GM23338 (cell line): Measurements from ENCODE around the gene BRME1. TPM values are rescaled to one million over a fixed set of nuclear protein-coding genes. Genes with fewer than 3 reads are reported as not detected.
"Not testable (repeated sequence)": the region's sequence is repeated elsewhere in the genome, so short reads cannot be mapped to it uniquely, and the experiment has no call there.

ENCODE experiments used
- ATAC-seq: fragments of 200-7000 bp; cut with Tn5 transposase; 3 replicates; pipeline ENCODE4 v1.9.1; 2020
- DNase-seq: peaks from one replicate; pipeline ENCODE4 v3.0.0-alpha.2; 2015; ENCODE audit warnings: low spot score
- H2AFZ ChIP-seq: fragments of 200-600 bp; sonication (generic); 2 replicates; pipeline ENCODE4 v1.8.0; 2016; ENCODE audit warnings: antibody characterized with exemption, mild to moderate bottlenecking, moderate library complexity
- H3F3A ChIP-seq: fragments of 200-600 bp; sonication (generic); replicated peaks from 2 replicates; pipeline ENCODE4 v1.8.0; 2017; ENCODE audit warnings: antibody characterized with exemption, mixed run types, low read depth
- H3K27ac ChIP-seq: fragments of 200-600 bp; sonication (generic); 2 replicates; pipeline ENCODE4 v1.6.1; 2016; ENCODE audit warnings: low read depth
- H3K27me3 ChIP-seq: fragments of 200-600 bp; sonication (generic); 2 replicates; pipeline ENCODE4 v1.8.0; 2016; ENCODE audit warnings: mild to moderate bottlenecking, mixed run types, moderate library complexity; ENCODE audit not compliant: insufficient read depth
- H3K36me3 ChIP-seq: fragments of 200-600 bp; sonication (generic); 2 replicates; pipeline ENCODE4 v1.8.0; 2016; ENCODE audit warnings: mild to moderate bottlenecking; ENCODE audit not compliant: insufficient read depth
- H3K4me1 ChIP-seq: fragments of 200-600 bp; sonication (generic); 2 replicates; pipeline ENCODE4 v1.8.0; 2016; ENCODE audit warnings: mild to moderate bottlenecking, moderate library complexity; ENCODE audit not compliant: insufficient read depth
- H3K4me2 ChIP-seq: fragments of 200-600 bp; sonication (generic); 2 replicates; pipeline ENCODE4 v1.7.1; 2017; ENCODE audit warnings: mixed run types
- H3K4me3 ChIP-seq: fragments of 200-600 bp; sonication (generic); 2 replicates; pipeline ENCODE4 v1.6.1; 2016; ENCODE audit warnings: mixed run types
- H3K79me2 ChIP-seq: fragments of 200-600 bp; sonication (generic); replicated peaks from 2 replicates; pipeline ENCODE4 v1.8.0; 2017; ENCODE audit warnings: mild to moderate bottlenecking; ENCODE audit not compliant: insufficient read depth
- H3K9me2 ChIP-seq: fragments of 200-600 bp; sonication (generic); 2 replicates; pipeline ENCODE4 v1.8.0; 2017; ENCODE audit not compliant: insufficient read depth
- H4K20me1 ChIP-seq: fragments of 200-600 bp; sonication (generic); replicated peaks from 2 replicates; pipeline ENCODE4 v1.8.0; 2017; ENCODE audit warnings: mild to moderate bottlenecking; ENCODE audit not compliant: insufficient read depth
- H3K27ac Mint-ChIP-seq: 2 replicates; pipeline ENCODE4 v1.8.0; 2020; ENCODE audit warnings: inconsistent platforms, mild to moderate bottlenecking, moderate library complexity, mixed read lengths
- H3K27me3 Mint-ChIP-seq: 3 replicates; pipeline ENCODE4 v1.8.0; 2022; ENCODE audit warnings: low read depth, mild to moderate bottlenecking, moderate library complexity, mixed read lengths, inconsistent platforms; ENCODE audit not compliant: insufficient read depth, poor library complexity
- H3K36me3 Mint-ChIP-seq: 3 replicates; pipeline ENCODE4 v1.8.0; 2021; ENCODE audit warnings: low read depth, mild to moderate bottlenecking, inconsistent platforms, moderate library complexity, mixed read lengths
- H3K4me1 Mint-ChIP-seq: 3 replicates; pipeline ENCODE4 v1.8.0; 2020; ENCODE audit warnings: mild to moderate bottlenecking, inconsistent platforms, mixed read lengths
- H3K4me3 Mint-ChIP-seq: 3 replicates; pipeline ENCODE4 v1.8.0; 2021; ENCODE audit warnings: moderate library complexity, mild to moderate bottlenecking, inconsistent platforms, mixed read lengths
- H3K9me3 Mint-ChIP-seq: 3 replicates; pipeline ENCODE4 v1.8.0; 2020; ENCODE audit warnings: moderate library complexity, mild to moderate bottlenecking, inconsistent platforms, mixed read lengths
- ZNF114 ChIP-seq: fragments of 250-450 bp; sonication (Bioruptor Pico); IDR thresholded peaks from 2 replicates; pipeline ENCODE4 v1.5.0; 2020; ENCODE audit warnings: mild to moderate bottlenecking, moderate library complexity
- ZNF462 ChIP-seq: fragments of 250-450 bp; sonication (Bioruptor Pico); IDR thresholded peaks from 2 replicates; pipeline ENCODE4 v1.5.0; 2020; ENCODE audit warnings: mild to moderate bottlenecking, moderate library complexity
- polyA plus RNA-seq: library from polyadenylated mRNA; unstranded; fragments of >200 nt; fragmentation: Nextera tagmentation; extraction: Ambion mirVana; gene quantifications from 2 replicates; pipeline ENCODE4 v1.2.1, GENCODE V29; 2016
- total RNA-seq: library from RNA; depleted of rRNA; stranded (reverse); fragments of >200 nt; shearing (Covaris generic); gene quantifications from 2 replicates; pipeline ENCODE4 v1.2.3, GENCODE V29; 2014

Gene BRME1
- total and polyA plus RNA-seq, 2 experiments from 2014 or later = 3.9 to 4.0 TPM

GRCh38 chr19:13856497-13856896 is 49.4 kb downstream of the BRME1 start (continued):
- no peak for TF ChIP-seq ZNF462
- TF ChIP-seq ZNF114 (CRISPR knock-in tag) = no peak

- H3K9me3 Mint-ChIP-seq, H3K79me2 ChIP-seq, H3K27me3 ChIP-seq, H3K27me3 Mint-ChIP-seq, H3K9me2 ChIP-seq, H3K36me3 ChIP-seq, H4K20me1 ChIP-seq, H3K4me3 Mint-ChIP-seq, H3K36me3 Mint-ChIP-seq, H3K4me2 ChIP-seq, H3K4me1 Mint-ChIP-seq, H3K4me3 ChIP-seq, ATAC-seq, DNase-seq, H2AFZ ChIP-seq, H3K27ac Mint-ChIP-seq: not testable (repeated sequence)
- peaks cover 21% of the 10 kb centered on the region for H3F3A ChIP-seq
- peaks cover 16% of the 10 kb centered on the region for H3K4me1 ChIP-seq
- peak overlapping the region; percentile 55; the same call in 1 of the 2 replicates for H3K27ac ChIP-seq
Observed at GRCh38 chr19:13852171-13852707, 53.7 kb downstream of the BRME1 start.

GRCh38 chr19:13851734-13852114 is 54.2 kb downstream of the BRME1 start:
- H3K36me3 Mint-ChIP-seq, H3K4me3 ChIP-seq, H3K27ac Mint-ChIP-seq, H3K4me3 Mint-ChIP-seq, H4K20me1 ChIP-seq, H3K36me3 ChIP-seq, H3K4me2 ChIP-seq, H3K27me3 ChIP-seq, H3K9me2 ChIP-seq, H3K79me2 ChIP-seq, DNase-seq, H3K27ac ChIP-seq, H3K9me3 Mint-ChIP-seq, ATAC-seq: not testable (repeated sequence)
- Histone ChIP-seq H3F3A (peaks cover 21% of the 10 kb centered on the region), H3K4me1 (peaks cover 16% of the 10 kb centered on the region), H2AFZ (peak overlapping the region; percentile 85)
- Mint-ChIP-seq H3K4me1 (peaks cover 10% of the 10 kb centered on the region), H3K27me3 (peaks cover 14% of the 10 kb centered on the region)
